Neural cell (in vitro differentiated cells): Measurements from ENCODE around the gene DAAM2.

Experiments
- EP300 ChIP-seq: fragments of 450-650 bp; conservative IDR thresholded peaks from 2 replicates; pipeline ENCODE4 v1.6.1; 2014; ENCODE audit warnings: antibody characterized with exemption, mild to moderate bottlenecking, moderate library complexity; ENCODE audit not compliant: poor library complexity, severe bottlenecking
- EZH2 ChIP-seq: fragments of 200-600, 300-800 bp; shearing (Covaris generic), sonication (generic); IDR thresholded peaks from 2 replicates; pipeline ENCODE4 v1.6.1; 2014; ENCODE audit warnings: antibody characterized with exemption, low read length, borderline replicate concordance, mild to moderate bottlenecking; ENCODE audit not compliant: insufficient read depth, poor library complexity, severe bottlenecking
- MXI1 ChIP-seq: fragments of 450-650 bp; conservative IDR thresholded peaks from 2 replicates; pipeline ENCODE4 v1.6.1; 2014; ENCODE audit warnings: antibody characterized with exemption, mild to moderate bottlenecking; ENCODE audit not compliant: poor library complexity, severe bottlenecking
- POLR2AphosphoS5 ChIP-seq: IDR thresholded peaks from 2 replicates; pipeline ENCODE4 v1.6.1; 2012
- SMC3 ChIP-seq: fragments of 450-650 bp; conservative IDR thresholded peaks from 2 replicates; pipeline ENCODE4 v1.6.1; 2014; ENCODE audit warnings: antibody characterized with exemption, mild to moderate bottlenecking, moderate library complexity; ENCODE audit not compliant: poor library complexity
- TAF1 ChIP-seq: IDR thresholded peaks from 2 replicates; pipeline ENCODE4 v1.6.1; 2012; ENCODE audit warnings: low read depth
- TF ChIP-seq, protein P1 (sequence below): fragments of 450-650 bp; IDR thresholded peaks from 2 replicates; pipeline ENCODE4 v1.5.1; 2014; ENCODE audit warnings: antibody characterized with exemption, mild to moderate bottlenecking, moderate library complexity; ENCODE audit not compliant: poor library complexity, severe bottlenecking
- TF ChIP-seq, protein P2 (sequence below): IDR thresholded peaks from 2 replicates; pipeline ENCODE4 v1.6.1; 2012; ENCODE audit warnings: borderline replicate concordance

DNA sequence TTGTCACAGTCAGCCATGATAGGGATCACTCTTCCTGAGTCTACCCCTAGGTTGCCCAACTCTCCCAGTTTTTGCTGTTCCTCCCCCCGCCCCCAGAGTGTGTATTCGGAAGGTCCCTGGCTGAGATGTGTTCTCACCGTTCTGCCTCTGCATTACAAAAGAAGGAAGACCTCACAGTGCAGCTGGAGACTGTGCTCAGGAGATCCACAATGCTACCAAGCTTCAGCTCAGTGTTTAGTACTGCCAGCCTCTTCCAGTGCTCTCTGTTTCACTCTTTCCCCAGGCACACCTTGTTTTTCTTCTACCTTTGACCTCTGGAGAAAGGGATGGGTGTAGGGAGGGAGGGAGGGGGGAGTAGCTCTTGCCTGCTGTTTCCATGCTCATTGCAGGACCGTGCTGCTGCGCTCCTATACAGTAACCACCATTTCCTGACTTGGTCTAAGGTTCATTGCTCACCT is 155.5 kb downstream of the DAAM2 start:
- TF ChIP-seq, protein P1, sequence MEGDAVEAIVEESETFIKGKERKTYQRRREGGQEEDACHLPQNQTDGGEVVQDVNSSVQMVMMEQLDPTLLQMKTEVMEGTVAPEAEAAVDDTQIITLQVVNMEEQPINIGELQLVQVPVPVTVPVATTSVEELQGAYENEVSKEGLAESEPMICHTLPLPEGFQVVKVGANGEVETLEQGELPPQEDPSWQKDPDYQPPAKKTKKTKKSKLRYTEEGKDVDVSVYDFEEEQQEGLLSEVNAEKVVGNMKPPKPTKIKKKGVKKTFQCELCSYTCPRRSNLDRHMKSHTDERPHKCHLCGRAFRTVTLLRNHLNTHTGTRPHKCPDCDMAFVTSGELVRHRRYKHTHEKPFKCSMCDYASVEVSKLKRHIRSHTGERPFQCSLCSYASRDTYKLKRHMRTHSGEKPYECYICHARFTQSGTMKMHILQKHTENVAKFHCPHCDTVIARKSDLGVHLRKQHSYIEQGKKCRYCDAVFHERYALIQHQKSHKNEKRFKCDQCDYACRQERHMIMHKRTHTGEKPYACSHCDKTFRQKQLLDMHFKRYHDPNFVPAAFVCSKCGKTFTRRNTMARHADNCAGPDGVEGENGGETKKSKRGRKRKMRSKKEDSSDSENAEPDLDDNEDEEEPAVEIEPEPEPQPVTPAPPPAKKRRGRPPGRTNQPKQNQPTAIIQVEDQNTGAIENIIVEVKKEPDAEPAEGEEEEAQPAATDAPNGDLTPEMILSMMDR, result no peak
- TF ChIP-seq, protein P2, sequence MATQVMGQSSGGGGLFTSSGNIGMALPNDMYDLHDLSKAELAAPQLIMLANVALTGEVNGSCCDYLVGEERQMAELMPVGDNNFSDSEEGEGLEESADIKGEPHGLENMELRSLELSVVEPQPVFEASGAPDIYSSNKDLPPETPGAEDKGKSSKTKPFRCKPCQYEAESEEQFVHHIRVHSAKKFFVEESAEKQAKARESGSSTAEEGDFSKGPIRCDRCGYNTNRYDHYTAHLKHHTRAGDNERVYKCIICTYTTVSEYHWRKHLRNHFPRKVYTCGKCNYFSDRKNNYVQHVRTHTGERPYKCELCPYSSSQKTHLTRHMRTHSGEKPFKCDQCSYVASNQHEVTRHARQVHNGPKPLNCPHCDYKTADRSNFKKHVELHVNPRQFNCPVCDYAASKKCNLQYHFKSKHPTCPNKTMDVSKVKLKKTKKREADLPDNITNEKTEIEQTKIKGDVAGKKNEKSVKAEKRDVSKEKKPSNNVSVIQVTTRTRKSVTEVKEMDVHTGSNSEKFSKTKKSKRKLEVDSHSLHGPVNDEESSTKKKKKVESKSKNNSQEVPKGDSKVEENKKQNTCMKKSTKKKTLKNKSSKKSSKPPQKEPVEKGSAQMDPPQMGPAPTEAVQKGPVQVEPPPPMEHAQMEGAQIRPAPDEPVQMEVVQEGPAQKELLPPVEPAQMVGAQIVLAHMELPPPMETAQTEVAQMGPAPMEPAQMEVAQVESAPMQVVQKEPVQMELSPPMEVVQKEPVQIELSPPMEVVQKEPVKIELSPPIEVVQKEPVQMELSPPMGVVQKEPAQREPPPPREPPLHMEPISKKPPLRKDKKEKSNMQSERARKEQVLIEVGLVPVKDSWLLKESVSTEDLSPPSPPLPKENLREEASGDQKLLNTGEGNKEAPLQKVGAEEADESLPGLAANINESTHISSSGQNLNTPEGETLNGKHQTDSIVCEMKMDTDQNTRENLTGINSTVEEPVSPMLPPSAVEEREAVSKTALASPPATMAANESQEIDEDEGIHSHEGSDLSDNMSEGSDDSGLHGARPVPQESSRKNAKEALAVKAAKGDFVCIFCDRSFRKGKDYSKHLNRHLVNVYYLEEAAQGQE, result no peak
- TF ChIP-seq SMC3 (no peak), EP300 (no peak), EZH2 (no peak), POLR2AphosphoS5 (no peak), TAF1 (no peak), MXI1 (no peak)
